IPS DF 19.7 (cell line): ENCODE measurements around the gene MYO16.
"Not testable (repeated sequence)": the region's sequence is repeated elsewhere in the genome, so short reads cannot be mapped to it uniquely, and the experiment has no call there.

Experiments used
- DNase-seq: peaks from one replicate; pipeline ENCODE4 v3.0.0-alpha.2; 2013; ENCODE audit warnings: low read depth, low spot score

Gene MYO16

GRCh38 chr13:108967371-108967770 is 338.0 kb downstream of the MYO16 start:
- no peak for DNase-seq

- no peak for DNase-seq
Observed at GRCh38 chr13:108968566-108968965, 339.2 kb downstream of the MYO16 start.

- no peak for DNase-seq
Observed at GRCh38 chr13:108974686-108975085, 345.3 kb downstream of the MYO16 start.

GRCh38 chr13:108980237-108980636 is 350.8 kb downstream of the MYO16 start:
- DNase-seq, result no peak

GRCh38 chr13:108981407-108981806 is 352.0 kb downstream of the MYO16 start:
- no peak for DNase-seq

GRCh38 chr13:108983273-108983672 is 353.9 kb downstream of the MYO16 start:
- DNase-seq, result no peak

- DNase-seq, result no peak
Observed at GRCh38 chr13:108984251-108984920, 355.0 kb downstream of the MYO16 start.

- DNase-seq, result no peak
Observed at GRCh38 chr13:108985166-108985565, 355.8 kb downstream of the MYO16 start.

GRCh38 chr13:108987517-108987916 is 358.1 kb downstream of the MYO16 start:
- DNase-seq, result no peak

DNA sequence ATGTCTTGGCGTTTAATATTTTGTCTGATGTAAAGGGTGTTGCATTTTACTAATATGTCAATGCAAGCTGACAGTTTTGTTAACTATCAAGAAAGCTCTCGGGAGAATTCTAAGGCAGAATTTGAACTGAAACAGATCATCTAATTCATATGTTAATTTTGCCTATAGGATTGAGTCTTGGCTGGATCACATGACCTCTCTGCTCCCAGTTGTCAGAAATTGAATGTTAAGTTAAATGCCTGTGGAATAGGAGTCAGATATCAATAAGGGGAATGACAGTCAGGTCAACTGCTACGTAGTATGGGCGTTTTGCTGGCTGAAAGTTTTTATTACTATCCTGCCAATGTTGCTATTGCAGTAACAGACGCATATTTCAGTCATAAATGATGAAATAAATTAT is 358.5 kb downstream of the MYO16 start:
- DNase-seq, result no peak

GRCh38 chr13:108991416-108991815 is 362.0 kb downstream of the MYO16 start:
- not testable (repeated sequence) for DNase-seq

- DNase-seq, result no peak
Observed at GRCh38 chr13:108993346-108993745, 363.9 kb downstream of the MYO16 start.

- DNase-seq, result no peak
Observed at GRCh38 chr13:108996430-108996829, 367.0 kb downstream of the MYO16 start.

GRCh38 chr13:109000207-109000606 is 370.8 kb downstream of the MYO16 start:
- DNase-seq, result no peak

DNA sequence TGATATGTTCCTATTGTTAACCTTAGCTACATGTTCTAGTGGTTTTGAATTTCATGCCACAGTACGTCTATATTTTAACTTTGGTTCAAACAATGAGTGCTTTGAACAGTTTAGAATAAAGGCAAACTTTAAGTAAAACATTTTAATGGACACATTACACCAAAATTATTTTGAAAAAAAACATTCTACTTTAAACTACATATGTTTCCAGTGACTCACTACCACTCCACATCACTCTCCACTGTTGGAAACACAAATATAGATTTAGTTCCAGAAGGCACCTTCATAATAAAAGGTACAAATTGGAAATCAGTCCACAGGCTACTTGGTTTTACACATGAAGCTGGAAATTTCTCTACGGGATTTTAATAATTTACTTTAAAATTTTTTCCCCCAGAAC is 373.5 kb downstream of the MYO16 start:
- DNase-seq, result no peak

GRCh38 chr13:109007946-109008345 is 378.5 kb downstream of the MYO16 start:
- DNase-seq, result no peak

GRCh38 chr13:109009756-109010155 is 380.3 kb downstream of the MYO16 start:
- DNase-seq, result no peak

DNA sequence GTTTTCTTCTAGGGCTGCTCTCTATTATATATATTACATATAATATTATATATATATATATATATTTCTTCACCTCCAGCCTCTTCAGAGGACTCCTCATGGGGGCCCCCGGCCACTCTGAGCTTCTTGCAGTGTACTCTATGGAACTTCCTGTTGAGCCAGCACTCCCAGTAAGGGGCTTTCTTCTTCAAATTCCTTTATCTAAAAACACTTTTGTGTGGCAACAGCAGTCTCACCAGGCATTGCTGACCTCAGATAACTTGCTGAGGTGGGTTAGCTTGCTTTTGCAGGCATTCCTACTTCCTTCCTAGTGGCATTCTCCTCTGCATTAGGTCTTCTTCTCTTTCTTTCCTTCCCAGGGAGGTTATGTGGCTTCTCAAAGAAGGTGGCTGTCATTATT is 381.5 kb downstream of the MYO16 start:
- peak; percentile 17 for DNase-seq

DNA sequence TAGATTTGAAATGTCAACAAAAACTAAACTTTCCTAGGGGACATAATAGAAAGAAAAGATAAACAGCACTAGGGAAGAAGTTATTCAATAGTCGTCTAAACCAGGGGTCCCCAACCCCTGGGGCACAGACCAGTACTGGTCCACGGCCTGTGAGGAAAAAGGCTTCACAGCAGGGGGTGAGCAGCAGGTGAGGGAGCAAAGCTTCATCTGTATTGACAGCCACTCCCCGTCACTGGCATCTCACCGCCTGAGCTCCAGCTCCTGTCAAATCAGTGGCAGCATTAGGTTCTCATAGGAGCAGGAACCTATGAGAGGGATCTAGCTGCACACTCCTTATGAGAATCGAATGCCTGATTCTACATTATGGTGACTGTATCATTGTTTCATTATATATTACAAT is 382.7 kb downstream of the MYO16 start:
- no peak for DNase-seq

DNA sequence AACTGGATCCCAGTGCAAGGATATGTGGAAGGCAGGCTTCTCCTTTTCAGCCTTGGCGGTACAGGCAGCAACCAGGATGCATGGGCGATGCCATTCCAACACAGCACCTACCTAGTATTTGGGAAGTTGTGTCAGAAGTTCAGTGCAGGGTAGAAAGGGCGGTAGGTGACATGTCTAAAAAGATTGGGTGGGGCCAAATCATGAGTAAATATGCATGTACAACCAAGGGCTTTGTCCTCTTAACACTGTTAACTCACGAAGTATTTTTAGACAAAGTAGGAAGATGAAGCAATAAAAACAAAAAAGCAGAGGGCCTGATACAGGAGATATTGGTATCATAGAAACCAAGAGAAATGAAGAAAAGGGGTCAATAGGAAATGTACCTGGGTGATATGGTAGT is 392.1 kb downstream of the MYO16 start:
- no peak for DNase-seq

DNA sequence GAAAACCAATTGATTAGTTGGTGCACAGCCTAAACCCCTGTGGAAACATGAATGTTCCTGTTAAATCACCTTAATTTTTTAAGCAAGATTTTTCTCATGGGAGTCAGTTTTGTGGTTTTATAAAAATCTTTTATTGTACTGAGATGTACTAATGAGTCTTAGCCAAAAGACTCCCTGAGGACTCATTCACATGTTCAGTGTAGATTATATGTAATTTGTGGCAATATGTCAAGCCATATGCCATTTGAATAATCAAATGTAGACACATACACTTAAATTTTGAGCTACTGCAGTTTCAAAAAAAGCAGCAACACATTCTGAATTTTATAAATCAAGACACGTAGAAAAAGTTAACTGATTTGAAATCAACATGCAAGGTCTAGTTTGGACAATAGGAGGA is 395.2 kb downstream of the MYO16 start:
- DNase-seq, result no peak

GRCh38 chr13:109026266-109026665 is 396.9 kb downstream of the MYO16 start:
- DNase-seq, result no peak

DNA sequence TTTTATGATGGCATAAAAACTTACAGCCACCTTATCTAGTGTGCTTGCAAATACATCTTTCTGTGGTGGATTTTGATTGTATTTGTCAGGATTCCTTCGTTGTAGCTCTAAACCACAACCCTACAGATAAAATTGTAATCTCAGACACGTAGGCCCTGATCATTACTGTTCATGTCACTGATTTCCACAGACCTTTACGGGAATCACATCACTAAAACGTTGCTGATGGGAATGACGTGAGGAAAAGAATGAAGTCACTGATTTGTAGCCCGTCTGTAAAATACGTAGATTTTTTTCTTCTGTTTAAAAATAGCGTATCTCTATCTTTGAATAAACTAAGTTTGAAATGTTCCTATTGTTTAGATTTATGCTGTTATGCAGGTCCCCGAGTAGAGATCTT is 399.2 kb downstream of the MYO16 start:
- DNase-seq, result no peak

DNA sequence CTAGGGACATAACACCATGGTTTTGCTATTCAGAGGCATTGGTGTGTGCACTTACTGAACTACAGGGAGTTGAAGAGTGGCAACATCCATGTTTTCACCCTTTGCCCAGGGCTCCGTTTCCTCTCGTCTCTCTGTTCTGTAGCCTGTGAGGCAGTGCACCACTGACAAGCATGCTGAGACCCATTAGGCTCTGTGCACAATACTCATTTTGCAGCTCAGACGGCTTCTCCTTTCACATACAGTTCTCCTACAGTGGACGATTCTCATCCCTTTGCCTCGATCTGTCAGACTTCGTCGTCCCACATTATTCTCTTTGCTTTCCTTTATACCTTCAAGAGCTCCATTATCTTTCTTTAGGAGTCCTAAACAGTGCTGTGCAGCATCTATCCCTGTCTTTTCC is 403.7 kb downstream of the MYO16 start:
- DNase-seq, result no peak
